Measurements from ENCODE around the gene KL.
A peak's percentile ranks its signal among the peaks of the same experiment; 100 is the strongest.

KL gene

DNA sequence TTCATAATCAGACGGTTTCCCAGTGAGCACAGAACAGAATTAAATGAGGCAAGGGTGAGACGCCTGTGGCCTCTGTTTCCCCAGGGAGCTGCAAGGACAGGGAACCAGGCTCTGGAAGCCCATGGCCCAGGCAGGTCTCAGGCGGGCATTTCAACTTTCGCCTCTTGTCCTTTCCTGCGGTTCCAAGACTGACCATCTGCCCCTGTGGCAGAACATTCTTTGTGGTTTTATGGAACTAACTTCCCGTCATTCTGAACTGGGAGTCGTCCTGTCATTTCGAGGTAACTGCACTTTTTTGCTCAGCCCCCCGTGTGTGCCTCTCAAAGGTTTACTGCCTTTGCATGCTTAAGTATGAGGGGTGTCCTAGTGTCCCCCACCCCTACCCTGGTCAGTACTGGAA is 70.9 kb downstream of the KL start:
- DNase-seq, result no peak

DNA sequence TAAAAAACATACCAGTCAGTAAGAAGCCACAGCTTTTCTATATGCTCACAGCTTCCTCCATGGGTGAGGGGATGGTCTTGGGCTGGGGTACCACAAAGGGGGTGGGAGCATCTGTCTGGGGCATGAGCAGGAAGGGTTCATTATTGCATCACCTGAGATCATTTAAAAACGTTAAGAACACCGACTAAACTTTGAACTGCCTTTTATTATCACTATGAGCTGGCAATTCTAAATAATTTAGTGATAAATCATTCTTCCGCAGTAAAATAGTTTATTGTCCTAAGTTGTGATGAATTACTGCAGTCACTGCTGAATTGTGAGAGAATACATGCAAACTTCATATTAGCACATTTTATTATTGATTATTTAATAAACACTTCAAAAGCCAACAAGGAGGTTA is 71.6 kb downstream of the KL start:
- DNase-seq, result no peak

DNA sequence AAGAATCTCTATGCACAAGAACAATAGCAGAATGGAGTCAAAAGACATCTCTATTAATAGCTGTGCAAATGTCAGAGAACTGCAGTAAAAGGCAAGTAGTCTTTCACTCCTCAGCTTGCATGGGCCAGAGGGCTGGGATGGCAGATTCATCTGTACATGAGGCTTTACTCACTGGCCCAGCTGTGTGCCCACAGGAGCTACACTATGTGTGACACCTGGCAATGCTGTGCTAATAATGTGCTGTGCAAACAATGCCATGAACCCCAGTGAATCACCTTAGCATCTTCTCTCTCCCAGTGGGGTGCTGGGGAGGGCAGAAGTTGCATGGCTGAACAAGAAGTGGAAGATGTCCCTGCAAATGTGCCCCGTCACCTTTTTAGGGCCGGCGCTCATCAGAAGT is 73.1 kb downstream of the KL start:
- peak; percentile 18 for DNase-seq

DNA sequence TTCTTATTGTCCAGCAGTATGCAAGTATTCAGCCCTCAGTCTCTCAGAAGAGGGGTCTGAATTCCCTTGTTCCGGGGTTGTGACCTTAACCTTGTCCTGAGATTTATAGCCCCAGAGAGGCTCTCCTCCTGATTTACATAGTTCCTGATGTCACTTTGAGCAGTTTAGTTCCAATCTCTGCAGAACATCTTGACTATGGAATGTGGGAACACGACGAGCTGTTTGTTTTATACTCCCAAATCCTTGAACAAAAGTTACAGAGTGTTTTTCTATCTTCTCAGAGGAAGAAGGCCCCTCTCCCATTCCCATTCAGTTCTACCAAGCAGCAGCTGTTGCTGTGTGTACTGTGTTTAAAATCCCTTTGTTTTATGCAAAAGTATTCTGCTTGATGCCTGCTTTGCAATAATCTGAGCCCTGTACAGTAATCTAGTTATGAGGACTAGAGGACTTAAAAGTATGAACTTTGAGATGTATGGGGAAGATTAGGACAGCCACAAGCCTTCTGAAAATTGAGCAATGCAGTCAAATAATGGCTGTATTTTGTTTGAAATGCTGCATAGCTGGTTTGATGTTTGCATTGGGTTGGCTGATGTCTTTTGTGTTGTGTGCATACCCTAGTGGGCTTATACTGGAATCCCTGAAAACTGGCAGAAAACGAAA is 74.7 kb downstream of the KL start:
- DNase-seq, result no peak

DNA sequence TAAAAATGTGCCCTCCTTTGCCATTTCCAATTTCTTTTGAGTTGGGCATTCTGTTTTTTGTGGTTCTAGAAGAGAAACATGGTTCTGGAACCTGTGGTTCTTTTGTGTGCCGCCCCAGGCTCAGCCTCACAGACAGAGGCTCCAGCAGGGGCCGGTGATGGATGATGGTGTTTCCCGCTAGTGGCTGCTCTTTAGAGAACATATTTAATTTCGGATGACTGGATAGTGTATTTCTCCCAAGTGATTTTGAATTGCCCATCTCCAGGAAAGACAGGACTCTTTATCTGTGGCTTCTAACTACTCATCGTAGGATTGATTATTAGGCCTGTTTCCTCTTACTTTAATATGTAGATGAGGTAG is 75.2 kb downstream of the KL start:
- DNase-seq, result no peak

DNA sequence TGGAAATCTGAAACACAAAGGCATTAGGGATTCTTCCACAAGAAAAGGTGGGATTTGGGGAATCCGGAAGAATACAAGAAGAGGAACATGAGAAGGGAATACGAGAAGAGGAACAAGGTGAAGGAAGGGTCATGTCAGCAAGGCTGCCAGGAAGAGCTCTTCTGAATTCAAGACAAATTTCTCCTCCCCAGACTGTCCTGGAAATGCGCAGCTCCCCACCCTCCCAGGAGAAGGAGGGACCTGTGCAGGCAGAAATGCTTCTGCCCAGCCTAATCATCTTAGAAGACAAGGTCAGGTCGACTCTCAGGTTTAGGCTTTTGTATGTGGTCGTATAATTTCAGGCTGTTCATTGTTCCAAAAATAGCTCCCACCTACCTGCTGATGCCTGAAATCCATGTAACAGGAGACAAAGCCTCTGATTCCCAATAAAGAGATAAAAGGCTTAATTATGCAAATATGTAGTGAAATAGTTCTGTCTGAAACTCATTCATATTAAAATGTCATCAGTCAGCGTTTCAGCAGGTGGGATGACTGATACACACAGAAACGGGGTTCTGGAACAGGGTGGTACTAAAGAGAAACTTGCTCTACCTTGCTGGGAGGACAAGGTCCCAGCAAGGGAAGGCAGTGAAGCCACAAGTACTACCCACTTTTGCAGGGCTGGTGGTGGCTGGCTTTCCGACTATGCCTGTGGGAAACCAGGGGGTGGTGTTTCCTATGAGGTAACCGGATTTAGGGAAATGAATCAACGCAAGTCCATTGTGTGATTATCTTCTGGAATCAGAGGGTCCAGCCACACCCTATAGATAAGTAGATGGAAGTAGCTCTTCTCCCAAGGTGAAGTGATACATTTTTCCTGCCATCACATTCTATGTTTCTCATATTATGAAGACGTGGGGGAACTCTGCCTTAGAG is 76.1 kb downstream of the KL start:
- DNase-seq, result no peak

DNA sequence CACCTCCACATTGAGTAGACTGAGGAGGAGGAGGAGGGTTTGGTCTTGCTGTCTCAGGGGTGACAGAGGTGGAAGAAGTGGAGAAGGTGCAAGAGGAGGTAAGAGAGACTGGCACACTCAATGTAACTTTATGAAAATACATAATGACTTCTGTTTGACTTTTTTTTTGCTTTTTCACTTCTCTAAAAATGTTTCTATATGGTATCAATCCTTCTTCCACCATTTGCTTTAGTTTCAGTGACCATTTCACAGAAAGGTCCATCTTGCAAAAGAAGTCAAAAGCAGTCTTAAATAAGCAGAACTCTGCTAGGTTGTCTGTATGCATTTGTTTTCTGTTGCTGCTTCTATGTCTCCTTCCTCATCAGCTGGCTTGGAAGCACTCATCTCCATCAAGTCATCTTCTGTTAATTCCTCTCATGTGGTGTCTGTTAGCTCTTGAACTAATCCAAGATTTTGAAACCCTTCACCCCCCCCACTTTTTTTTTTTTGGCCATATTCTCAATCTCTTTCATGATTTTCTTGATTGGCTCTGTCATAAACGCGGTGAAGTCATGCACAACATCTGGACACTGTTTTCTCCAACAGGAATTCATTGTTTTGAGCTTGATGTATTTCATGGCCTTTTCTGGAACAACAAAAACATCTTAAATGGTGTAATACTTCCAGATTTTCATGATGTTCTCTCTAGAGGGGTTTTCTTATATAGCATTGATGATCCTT is 80.8 kb downstream of the KL start:
- no peak for DNase-seq

DNA sequence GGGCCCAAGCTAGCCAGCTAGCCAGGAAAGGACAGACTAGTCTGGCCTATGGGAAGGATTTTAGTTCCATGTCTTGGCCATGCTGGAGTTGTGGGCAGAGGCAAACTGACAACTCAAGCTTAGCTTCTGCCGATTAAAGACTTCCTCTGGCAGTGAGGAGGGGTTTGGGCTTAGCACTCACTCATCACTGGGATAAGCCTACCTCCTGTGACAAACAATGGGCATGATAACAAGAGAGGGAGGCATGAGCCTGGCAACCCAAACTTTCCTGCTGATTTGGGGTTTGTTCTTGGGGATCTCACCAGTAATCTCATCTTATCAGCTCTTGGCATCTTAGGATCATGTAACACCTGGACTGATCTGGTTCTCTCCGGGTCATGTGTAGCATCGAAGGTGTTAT is 83.6 kb downstream of the KL start:
- DNase-seq, result no peak

DNA sequence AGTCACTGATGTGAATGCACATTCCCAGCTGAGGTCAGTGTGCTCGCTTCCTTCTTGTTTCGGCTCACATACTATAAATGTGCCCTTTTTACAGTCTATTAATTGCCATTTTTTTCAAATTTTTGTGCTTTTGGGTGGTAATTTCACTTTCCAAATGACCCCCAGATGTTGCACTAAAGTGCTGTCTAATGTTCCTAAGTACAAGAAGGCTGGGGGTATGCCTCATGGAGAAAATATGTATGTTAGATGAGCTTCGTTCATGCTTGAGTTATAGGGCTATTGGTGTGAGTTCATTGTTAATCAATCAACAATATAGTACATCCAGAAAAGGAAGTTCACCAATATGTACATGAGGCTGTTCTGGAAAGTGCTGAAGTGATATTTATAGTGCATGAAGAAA is 84.7 kb downstream of the KL start:
- no peak for DNase-seq

DNA sequence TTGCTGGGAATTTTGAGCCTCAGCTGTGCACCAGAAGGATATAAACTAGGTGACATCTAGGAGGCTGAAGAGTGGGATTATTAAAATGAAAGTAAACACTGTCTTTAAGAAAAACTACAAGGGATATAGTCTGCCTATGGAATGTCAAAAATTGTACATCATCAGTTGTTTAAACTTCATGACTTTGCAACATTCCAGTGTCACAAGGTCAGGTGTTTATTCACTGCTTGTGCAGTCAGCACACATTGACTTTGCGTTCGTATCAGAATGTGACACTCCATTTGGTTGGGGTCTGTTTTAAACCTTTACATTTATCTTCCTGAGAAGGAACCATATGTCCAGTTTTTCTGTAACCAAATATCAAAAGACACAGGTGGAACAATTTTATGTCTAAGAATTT is 85.6 kb downstream of the KL start:
- DNase-seq, result no peak

DNA sequence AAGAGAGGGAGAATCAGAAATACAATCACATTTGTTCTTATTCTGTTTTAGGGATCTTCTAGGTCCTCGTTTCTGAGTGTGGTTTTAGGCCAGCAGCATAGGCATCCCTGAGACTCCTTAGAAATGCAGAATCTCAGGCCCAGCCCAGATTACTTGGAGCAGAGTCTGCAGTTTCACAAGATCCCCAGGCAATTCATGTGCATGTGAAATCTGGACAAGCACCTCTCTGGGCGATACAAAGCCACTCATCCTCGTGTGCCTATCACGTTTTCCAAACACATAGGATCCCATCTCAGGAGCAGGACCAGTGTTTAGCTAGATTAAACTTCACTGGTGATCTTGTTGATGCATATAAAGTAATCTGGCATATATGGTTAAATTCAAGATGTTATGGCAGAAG is 87.2 kb downstream of the KL start:
- no peak for DNase-seq

DNA sequence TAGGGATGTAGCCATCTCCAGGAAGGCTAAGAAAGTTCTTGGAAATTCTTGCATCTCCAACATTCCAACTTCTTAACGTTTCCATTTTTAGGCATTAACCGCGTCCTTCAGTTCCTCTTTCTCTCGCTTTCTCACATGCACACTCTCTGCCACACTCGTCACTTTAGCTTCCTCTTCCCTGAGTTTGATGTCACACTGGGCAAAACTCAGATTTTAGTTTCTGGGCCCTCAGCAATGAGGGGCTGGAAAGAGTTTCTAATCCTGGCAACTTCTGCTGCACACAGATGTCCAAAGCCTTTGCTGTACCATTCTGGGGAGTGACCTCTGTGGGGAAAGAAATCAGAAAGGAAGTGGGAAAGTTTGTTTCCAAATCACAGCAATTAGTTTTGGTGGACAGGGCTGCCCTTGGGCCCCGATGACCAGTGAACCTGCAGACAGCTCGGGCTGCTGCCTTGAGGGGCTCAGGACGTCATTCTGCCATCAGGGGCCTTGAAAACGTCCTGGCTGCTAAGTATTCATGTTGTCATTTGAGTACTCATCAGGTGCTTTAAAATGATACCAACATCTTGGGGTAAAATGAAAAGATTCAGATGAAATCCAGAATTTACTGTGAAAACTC is 89.3 kb downstream of the KL start:
- no peak for DNase-seq

DNA sequence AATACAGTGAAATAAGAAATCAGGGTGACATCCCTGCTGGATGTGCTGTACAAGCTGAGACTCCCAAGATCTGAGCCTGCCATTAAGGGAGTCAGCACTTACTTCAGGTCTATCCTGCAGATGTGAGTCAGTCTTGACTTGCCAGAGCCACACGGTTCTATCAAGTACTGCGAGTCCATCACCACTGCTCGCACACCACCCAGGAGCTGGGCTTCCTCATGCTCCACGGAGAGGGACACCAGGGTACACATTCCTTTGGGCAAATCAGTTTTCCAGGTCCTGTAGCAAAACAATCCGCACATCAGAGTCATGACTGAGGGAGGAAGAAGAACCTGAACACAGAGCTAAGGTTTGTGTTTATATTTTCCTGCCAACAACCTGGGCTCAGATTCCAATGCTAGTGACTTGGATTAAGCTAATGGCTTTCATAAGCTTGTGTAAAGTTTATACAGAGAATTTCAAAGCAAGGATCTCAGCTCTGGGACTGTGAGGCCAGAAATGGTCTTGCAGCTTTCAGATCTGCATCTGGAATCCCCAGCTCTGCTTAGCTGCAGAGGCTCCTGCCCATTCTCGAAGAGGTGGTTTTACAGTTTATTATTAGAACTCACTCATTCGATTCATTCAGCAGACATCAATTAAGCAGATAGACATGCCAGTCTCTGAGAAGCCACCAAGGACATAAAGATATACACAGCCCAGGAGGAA is 90.6 kb downstream of the KL start:
- no peak for DNase-seq

DNA sequence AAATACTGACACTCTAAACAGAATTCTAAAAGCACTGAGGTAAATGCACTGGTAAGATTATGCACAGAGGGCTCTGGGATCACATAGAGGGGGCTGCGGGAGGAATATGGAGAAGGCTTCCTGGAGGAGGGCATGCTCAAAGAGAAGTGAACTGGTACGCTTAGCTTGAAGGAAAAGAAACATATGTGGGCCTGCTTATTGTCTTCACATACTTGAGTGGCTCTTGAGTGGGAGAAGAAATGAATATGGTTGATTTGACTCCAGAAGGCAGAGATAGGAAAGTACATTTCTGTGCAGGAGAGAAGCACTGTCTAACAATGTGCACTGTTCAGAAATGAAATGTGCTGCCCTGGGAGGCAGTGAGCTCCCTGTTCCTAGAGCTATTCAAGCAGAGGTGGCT is 91.1 kb downstream of the KL start:
- no peak for DNase-seq

DNA sequence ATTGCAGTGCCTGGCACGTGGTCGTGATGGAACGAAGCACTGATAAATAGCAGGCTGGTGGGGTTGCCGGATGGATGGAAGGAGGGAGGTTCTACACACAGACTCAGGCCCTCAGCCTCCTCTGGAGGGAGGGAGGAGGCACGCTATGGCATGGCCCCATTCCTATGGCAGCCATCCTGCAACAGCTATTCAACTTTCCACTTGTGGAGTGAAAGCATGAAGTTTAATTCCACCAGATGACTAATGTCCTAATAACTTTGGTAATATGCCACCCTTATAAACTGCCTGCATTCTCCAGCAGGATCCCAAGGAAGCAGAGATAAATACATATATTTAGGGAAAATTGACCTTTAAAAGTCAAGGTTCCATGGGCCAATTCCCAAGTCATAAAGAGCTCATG is 92.4 kb downstream of the KL start:
- DNase-seq, result no peak

DNA sequence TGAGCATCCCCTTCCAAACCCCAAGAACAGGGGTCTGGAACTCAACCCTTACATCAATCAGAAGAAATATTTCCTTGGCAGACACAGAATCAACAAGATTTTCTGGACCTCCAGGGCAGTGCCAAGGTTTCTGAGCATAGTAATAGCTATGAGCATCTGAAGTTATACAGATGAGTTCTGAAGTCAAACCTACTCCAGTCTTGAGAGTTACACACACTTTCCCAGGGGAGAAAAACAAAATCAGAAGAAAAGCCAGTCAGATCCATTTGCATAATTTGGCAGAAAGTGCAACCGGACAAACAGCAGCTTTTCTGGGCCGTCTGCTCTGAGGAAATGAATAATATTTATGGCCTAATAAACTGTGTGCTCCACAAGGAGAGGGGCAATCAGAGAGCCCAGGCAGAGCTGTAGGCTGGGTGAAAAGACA is 93.1 kb downstream of the KL start:
- DNase-seq, result no peak

DNA sequence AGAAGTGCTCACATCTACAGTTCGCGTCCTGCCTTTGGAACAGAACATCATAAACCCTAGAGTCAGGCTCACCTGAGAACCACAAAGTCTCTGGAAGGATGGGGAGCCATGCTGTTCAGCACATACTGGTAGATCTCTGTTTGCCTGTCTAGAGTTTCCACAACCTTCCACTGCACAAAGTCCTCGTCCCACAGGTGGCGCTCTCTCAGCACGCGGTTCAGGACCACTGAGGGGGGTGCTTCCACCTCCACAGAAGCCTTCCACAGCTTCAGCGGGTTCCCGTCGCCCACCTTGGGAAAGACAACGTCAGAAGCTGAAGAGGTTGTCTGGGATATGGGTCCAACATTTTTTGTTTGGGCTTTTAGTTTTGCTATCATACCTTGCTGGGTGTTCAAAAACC is 93.6 kb downstream of the KL start:
- DNase-seq, result no peak

DNA sequence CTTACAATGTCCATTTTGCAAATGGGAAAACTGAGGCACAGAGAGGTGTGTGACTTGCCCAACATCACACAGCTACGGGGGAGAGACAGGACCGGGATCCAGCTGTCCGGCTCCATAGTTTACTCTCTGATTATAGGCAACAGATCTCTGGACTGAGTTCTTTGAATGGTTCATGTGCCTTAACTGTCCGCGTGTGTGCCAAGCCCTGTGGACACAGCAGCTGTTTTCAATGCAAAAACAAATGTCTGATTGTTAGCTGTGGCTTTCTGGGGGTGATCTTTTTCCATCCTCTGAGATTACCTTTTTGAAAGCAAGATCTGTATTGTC is 94.1 kb downstream of the KL start:
- DNase-seq, result no peak

DNA sequence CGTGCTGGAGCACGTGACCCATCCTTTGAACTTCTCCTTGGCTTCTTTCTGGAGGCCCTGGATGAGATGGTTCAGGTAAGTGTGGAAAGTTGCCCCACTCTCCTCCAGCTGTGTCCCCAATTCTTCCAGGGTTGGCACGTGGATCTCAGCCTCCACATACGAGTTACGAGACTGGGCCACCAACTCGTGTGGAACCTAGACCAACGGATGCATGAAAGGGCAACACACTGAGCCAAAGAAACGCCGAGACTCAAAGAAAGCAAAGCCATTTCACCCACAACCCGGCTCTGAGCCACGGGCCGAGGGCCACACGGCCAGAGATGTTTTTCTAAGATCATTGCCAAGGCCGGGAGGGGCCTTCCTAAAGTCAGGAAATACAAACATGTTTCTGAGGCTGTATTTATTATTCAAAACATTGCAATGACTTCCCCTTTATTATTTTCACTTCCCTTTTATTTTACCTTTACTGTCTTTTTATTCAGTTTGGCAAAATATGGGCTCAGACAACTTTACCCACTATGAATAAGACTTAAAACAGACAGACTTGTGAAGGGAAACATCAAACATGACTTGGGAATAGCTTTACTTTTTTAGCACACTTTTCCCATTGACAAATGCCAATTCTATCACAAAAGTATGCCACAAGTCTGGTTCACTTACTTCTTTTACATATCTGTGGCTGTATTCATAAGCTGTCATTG is 94.6 kb downstream of the KL start:
- DNase-seq, result no peak

DNA sequence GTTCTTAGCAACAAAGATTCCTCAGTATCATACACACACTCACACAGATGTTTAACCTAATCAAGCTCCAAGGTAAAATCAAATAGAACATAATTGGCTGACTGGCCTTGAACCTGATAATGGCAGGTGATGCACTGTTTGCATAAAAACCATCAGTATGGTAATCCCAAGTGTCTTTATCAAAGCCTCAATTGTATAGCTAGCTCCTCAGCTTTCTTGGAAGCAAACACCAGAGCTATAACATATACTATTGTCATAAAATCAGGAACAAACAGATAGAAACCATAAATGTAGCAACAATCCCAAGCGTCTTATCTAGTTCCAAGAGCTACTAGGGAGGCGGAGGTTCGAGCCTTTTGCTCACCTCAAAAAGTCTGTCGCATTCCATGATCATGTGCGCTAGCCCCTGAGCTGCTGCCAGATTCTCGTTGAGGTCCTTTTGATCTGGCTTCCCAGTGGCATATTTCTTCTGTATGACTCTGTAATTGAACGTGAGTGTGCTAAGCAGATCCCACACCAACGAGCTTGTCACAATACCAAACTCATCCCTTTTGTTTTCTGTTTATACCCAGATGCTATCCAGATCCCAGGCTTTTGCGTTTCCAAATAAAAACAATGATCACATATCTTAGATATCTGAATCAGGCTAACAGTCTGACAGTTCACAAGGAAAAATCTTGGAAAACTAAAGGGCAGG is 95.3 kb downstream of the KL start:
- peak; percentile 17 for DNase-seq

DNA sequence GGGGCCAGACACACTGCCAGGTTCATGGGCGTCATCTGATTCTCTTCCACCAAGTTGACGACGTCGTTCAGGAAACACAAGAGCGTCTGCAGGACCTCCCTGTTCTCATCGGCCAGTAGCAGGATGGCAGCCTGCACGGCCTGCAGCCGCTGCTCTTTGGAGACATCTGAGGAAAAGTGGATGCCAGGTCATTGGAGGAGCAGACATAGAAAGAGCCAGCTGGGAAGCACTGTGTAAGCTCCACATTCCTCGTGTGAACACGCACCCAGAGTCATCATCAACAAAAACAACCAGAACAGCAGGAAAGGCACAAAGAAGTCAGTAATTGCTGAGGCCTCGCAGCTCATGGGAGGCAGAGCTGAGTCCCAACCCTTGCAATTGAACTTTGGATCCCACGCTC is 96.5 kb downstream of the KL start:
- DNase-seq, result no peak

DNA sequence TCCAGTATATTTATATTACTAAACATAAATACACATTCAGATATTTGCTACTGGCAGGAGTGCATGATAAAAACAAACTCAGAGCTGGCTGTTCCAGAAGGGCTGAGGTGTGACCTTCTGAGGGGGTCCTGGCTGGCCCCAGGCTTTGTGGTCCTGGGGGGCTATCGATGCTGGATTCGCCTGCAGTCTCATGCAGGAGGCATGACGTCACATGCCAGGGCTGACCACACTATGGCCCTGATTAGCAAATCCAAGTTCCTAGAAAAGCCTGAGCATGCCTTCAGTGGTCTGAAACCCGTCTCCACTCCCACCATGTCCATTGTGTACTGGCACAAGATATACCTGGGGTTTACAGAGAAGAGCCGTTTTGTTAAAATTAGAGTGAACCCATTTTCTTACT is 97.9 kb downstream of the KL start:
- no peak for DNase-seq
